NCI-H526 treated with DMSO at 0.1 percent for 48 hours (cell line): ENCODE measurements around the gene OGT.
"Not testable (repeated sequence)": the region's sequence is repeated elsewhere in the genome, so short reads cannot be mapped to it uniquely, and the experiment has no call there.

ENCODE experiments used
- DNase-seq: peaks from one replicate; lab custom pipeline; 2025; lab: John Stamatoyannopoulos, UW

OGT gene

DNA sequence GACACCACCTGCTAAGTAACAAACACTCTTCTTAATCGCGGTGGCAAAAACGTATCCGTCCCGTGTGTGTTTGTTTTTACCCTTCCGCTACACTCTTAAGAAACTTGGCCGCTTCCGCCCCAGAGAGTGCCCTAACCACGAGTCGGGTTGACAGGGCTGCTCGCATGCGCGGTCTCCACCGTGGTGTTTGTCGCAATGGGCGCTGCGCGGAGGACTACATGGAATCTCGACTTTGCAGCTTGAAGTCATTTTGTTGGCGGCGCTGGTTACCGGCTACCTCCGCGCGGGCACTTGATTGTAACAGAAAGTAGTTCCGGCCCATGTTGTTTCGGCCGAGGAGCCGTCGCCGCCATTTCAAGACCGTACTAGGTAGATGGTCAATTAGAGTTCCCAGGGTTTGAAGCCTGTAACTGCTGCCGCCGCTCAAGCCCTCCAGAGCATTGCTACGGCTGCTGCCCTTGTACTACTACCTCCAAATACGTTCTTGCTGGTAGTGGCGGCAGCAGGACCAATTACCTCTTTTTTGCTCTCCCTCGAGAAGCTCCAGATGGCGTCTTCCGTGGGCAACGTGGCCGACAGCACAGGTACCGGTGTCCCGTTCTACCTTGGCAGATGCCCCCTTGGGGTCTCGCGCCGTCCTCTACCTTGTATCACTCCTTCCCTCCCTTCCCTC lies at the start of gene OGT:
TSS of gene OGT (plus strand) at position 352 of the 673 bp plus-strand sequence. CDS start at position 548, 196 bp downstream.
- DNase-seq, result peak; percentile 91

- DNase-seq, result no peak
Observed at GRCh38 chrX:71487814-71488213, 45.1 kb upstream of the OGT start.

DNA sequence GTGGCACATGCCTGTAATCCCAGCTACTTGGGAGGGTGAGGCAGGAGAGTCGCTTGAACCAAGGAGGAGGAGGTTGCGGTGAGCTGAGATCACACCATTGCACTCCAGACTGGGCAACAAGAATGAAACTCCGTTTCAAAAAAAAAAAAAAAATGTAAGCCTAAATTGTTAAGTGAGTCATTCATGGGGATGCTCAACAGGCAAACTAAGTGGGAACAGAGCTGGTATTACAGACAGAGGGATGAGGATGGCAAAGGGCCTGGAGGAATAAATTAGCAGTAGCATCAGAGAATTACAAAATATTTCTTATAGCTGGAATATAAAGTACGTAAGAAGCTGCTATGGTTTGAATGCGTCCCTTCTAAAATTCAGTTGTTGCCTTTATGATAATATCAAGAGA lies 43.4 kb upstream of the OGT start:
- no peak for DNase-seq

DNA sequence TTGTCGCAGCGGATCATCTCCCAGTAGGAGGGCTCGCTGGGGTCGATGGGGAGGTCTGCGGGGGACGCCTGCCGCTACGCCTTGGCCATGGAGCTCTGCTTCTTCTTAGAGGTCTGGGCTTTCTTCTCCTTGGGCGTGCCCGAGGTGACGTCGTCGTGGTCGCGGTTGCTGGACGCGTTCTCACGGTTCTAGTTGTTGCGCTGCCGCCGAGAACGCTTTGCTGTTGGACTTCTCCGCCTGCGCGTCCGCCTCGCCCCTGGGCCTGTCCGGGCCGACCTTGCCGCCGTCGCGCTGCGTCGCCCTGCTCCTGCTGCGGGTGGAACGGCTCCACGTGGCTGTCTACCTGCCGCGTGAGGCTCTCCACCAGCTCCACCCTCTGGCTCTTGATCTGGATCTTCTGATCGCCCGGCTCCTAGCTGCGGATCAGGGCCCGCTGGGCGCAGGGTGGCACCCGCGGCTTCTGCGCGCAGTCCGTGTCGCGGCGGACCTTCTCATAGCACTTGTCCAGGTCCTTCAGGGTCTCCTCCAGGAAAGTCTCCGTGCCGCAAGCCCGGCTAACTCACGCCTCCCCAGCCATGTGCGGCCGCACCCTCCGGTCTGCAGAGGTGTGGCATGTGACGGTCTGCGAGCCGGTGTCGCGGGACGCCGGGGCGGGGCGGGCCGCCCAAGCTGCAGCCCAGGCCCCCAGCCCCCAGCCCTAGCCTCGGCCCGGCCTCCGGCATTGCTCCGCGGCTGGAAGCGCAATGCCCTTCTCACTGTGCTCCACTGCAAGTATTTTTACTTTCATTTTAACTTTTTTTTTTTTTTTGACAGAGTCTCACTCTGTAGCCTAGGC lies 40.5 kb upstream of the OGT start:
- DNase-seq, result peak; percentile 1

DNA sequence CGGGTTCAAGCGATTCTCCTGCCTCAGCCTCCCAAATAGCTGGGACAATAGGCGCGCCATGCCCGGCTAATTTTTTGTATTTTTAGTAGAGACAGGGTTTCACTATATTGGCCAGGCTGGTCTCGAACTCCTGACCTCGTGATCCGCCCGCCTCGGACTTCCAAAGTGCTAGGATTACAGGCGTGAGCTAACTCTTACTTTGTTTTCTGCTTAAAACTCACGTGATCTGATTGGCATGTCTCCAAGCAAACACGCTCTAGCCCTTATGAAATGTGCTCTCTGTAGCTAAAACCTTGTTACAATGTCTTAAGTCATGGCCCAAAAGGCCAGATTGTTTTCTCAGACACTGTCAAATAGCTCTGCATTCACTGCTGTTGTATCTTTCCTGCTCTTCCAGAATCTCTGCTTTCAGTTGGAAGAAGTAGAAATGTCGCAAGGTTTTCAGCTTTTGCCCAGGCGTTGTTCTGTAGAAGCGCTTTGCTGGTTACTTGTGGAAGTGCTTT lies 39.7 kb upstream of the OGT start:
- no peak for DNase-seq

- DNase-seq, result not testable (repeated sequence)
Observed at GRCh38 chrX:71495979-71496378, 36.9 kb upstream of the OGT start.

- DNase-seq, result no peak
Observed at GRCh38 chrX:71496476-71496875, 36.4 kb upstream of the OGT start.

GRCh38 chrX:71502080-71502479 lies 30.8 kb upstream of the OGT start:
- DNase-seq, result not testable (repeated sequence)

DNA sequence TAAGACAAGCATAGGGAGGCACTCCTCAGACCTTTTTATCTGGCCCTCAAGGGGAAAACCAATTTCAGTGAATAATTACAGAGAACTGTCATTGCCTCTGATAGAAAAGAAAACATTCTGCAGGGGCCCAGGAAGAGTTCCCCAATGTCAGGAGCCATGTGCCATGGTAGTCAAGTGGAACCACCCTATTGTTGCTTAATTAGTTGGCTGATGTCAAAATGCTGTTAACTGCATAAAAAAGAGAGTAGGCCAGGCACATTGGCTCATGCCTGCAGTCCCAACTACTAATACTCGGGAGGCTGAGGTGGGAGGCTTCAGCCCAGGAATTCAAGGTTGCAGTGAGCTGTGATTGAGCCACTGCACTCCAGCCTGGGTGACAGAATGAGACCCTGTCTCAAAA lies 28.6 kb upstream of the OGT start:
- no peak for DNase-seq

GRCh38 chrX:71509289-71509688 lies 23.6 kb upstream of the OGT start:
- no peak for DNase-seq

- no peak for DNase-seq
Observed at GRCh38 chrX:71510161-71510560, 22.7 kb upstream of the OGT start.

GRCh38 chrX:71513731-71514130 lies 19.2 kb upstream of the OGT start:
- DNase-seq, result not testable (repeated sequence)

DNA sequence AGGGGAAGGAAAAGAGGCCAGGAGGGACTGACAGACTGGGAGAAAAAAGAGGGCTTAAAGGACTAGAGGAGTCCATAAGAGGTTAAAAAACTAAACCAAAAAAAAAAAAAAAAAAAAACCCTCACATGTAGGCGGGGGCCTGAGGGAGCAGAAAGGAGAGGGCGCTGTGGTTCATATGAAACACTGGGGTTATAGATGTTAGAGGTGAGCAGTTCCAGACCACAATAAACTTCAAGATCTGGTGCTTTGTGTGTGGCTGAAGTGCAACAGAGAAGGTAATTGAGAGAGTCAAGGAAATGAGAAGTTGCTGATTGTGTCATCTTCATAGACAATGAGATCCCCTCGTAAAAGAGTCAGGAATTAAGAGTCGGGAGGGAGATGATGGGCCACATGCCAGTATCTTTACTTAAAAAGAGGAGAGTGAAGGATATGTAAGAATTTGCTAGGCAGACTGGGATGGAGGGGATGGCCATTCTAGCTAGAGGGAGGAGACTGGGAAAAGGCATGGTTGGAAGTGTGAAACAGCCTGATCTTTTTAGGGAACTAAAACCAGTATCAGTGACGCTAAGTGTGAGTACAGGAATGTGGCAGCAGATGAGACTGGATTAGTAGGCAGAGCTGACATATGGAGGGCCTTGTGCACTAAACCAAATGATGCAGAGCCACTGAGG lies 18.4 kb upstream of the OGT start:
- no peak for DNase-seq

DNA sequence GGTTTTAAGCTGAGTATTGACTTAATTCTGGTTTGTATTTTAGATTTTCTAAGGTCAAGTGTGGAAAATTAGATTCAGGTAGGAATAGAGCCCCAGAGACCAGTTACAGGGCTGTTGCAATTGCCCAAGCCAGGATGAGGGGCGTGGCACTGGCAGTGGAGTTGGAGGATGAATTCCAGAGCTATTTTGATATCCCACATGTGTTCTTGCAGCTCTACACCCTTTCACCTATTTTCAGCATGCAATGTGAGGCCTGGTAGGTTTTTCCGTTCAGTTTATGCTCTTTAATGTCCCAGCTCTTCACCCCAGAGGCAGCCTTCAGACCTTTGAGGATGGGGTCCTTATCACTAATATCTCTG lies 17.9 kb upstream of the OGT start:
- no peak for DNase-seq

GRCh38 chrX:71525316-71525715 lies 7.6 kb upstream of the OGT start:
- no peak for DNase-seq

DNA sequence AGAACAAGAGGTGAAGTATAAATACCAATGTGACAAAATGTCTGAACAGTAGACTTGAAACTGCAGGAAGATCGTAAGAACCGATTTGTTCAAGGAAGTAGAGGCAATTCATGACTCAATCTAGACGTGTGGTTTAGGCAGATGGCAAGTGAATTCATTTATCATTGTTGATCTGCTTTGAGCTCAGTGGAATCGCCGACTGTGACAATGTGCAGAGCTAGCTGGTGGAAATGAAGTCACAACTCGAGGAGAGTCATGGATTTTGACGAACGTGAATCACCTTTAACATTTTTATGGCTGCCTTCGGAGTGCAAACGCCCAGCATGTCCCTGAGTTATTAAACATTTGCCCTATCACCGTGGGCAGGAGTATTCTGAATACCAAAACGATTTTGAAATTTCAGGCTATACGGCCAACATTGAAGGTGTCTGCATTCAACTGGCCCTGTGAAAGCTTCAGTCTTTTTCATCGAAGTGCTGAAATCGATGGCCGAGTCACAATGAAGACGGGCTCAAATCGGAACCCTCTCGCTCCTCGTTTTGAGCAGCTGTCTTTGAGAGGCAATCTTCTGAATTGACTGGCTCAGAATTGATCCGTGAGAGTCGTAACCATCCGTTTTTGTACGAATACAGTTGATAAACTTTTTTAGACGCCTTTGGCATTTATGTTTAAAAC lies 689 bp upstream of the OGT start:
- peak; percentile 3 for DNase-seq

GRCh38 chrX:71533516-71533850 lies 579 bp downstream of the OGT start:
- no peak for DNase-seq

DNA sequence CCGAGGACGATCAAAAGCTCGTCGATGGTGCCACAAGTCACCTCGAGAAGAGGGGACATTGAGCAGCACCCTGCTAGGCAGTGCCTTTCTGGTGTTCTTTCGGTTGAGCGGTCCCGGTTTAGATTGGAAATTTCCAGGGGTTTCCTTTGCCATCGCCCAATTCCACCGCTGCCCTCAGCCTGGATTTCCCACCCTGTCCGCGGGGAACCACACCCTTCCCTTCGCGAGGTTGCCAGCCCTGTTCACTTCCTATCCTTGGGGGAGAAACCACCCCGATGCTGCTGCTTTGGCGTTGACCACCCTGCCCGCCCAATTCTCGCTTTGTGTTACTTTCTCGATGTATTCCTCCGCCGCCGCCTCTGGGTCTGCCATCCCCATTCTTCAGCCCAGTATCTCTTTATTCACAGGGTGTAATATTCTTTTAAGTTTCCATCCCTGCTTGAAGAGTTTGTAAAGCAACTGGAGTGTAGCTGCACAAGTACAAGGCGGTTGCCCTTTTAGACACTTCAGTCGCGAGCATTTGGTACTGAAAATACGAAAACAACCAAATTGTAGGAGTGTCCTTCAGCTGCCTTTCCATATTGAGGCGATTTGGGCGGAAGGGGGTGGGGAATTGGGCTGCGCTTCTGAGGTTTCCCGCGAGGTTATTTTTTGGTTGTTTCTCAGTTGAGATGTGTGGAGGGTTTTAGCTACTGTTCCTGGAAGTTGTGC lies 1.1 kb downstream of the OGT start:
- peak; percentile 45 for DNase-seq

DNA sequence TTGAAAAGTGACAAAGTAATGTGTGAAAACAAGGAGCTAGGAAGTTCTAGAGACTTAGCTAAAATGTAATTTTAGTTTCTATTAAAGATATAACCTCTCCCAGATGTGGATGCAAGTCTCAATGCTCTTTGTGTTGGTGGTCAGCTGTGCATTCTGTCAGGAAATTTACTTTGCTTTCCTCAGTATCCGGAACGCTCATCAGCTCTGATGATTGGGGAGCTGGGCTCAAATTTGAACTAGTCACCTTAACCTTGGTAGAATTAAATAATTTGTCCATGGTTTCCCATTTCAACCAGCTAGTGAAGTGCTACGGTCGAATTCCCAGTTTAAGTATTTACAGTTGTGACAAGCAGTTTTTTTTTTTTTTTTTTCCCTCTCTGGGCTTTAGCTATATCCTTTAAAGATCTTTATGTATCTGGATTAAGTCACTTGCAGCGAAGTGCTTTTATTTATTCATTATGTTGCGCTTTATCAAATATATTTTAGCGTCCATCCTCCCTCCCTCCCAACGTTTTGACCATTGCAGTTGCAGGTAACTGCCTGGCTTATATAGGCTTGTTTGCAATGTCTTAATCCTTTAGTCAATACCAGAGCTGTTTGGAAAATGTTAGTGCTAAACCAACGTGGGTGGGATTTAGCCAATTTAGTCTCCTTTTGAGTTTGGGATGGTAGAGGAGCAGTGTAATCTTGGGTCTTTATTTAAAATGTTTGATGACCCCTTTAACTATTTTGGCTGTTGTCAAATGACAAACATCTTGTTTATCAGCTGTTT lies 2.1 kb downstream of the OGT start:
- no peak for DNase-seq

GRCh38 chrX:71536285-71536684 lies 3.4 kb downstream of the OGT start:
- no peak for DNase-seq

- DNase-seq, result no peak
Observed at GRCh38 chrX:71537743-71538142, 4.8 kb downstream of the OGT start.
